ENCODE measurements around the gene CENPL.

The CENPL gene

GRCh38 chr1:173768827-173769226 is 55.9 kb downstream of the CENPL start:
- CTCF ChIA-PET = no interaction called here
- peaks cover 6 to 9% of the 10 kb centered on the region in 2 experiments for H3K36me3 ChIP-seq (ENCODE audit: control insufficient read depth in 2 of 2, insufficient read depth in 1 of 2, low read length in 2 of 2)
- no peaks in the 10 kb centered on the region for H3K9me3 ChIP-seq (ENCODE audit: control insufficient read depth, insufficient read depth, low read depth, low read length)
- H3K4me1 ChIP-seq (ENCODE audit: control insufficient read depth, insufficient read depth, low read length) = no peaks in the 10 kb centered on the region
- POLR2A ChIA-PET = no interaction called here
- no peak for TF ChIP-seq ZNF138 (tag by site-specific recombination; IDR thresholded peaks at IDR 0.05; ENCODE audit: borderline replicate concordance)
- TF ChIP-seq IKZF3 (tag by site-specific recombination; IDR thresholded peaks at IDR 0.05) = no peak
- no peak for TF ChIP-seq ZNF223 (tag by site-specific recombination; IDR thresholded peaks at IDR 0.05)
- no peak for TF ChIP-seq RBAK (tag by site-specific recombination; IDR thresholded peaks at IDR 0.05)
- no peak for TF ChIP-seq FEZF1 (tag by site-specific recombination; IDR thresholded peaks at IDR 0.05)
- no peak for TF ChIP-seq ZNF10 (tag by site-specific recombination; IDR thresholded peaks at IDR 0.05)
- no peak for TF ChIP-seq REPIN1 (tag by site-specific recombination; IDR thresholded peaks at IDR 0.05; ENCODE audit: low read depth)
- TF ChIP-seq ZNF24 (tag by site-specific recombination; IDR thresholded peaks at IDR 0.05) = no peak
- no peak for TF ChIP-seq ZNF521 (tag by site-specific recombination; IDR thresholded peaks at IDR 0.05)
- TF ChIP-seq SP2 (tag by site-specific recombination; IDR thresholded peaks at IDR 0.05) = no peak
- TF ChIP-seq ZNF449 (tag by site-specific recombination; IDR thresholded peaks at IDR 0.05) = no peak
- TF ChIP-seq HIC1 (tag by site-specific recombination; IDR thresholded peaks at IDR 0.05) = no peak
- no peak for TF ChIP-seq SP7 (tag by site-specific recombination; IDR thresholded peaks at IDR 0.05)
- TF ChIP-seq GLI4 (tag by site-specific recombination; IDR thresholded peaks at IDR 0.05) = no peak
- no peak for TF ChIP-seq ZNF791 (tag by site-specific recombination; IDR thresholded peaks at IDR 0.05)
- TF ChIP-seq BCL11A (tag by site-specific recombination; IDR thresholded peaks at IDR 0.05; ENCODE audit: low read depth) = no peak
- no peak overlapping the region for H3K27ac ChIP-seq (ENCODE audit: extremely low read depth, low read depth, low read length)
- H3K4me3 ChIP-seq (ENCODE audit: low read depth, low read length) = no peak overlapping the region

- Histone ChIP-seq H3K4me1 (ENCODE audit: control insufficient read depth, insufficient read depth, low read length) (no peaks in the 10 kb centered on the region), H3K36me3 (ENCODE audit: control insufficient read depth in 2 of 2, insufficient read depth in 1 of 2, low read length in 2 of 2) (peaks cover 6 to 9% of the 10 kb centered on the region in 2 experiments), H3K27ac (ENCODE audit: extremely low read depth, low read depth, low read length) (no peak overlapping the region), H3K4me3 (ENCODE audit: low read depth, low read length) (no peak overlapping the region), H3K9me3 (ENCODE audit: control insufficient read depth, insufficient read depth, low read depth, low read length) (no peaks in the 10 kb centered on the region)
- POLR2A ChIA-PET = no interaction called here
- CTCF ChIA-PET = no interaction called here
- TF ChIP-seq ZNF354C (tag by site-specific recombination; IDR thresholded peaks at IDR 0.05; ENCODE audit: borderline replicate concordance, low read depth) = no peak
- no peak for TF ChIP-seq ZNF488 (tag by site-specific recombination; IDR thresholded peaks at IDR 0.05)
- no peak for TF ChIP-seq ZNF449 (tag by site-specific recombination; IDR thresholded peaks at IDR 0.05)
- TF ChIP-seq ZNF394 (tag by site-specific recombination; IDR thresholded peaks at IDR 0.05; ENCODE audit: borderline replicate concordance) = no peak
- no peak for TF ChIP-seq GLIS1 (tag by site-specific recombination; IDR thresholded peaks at IDR 0.05)
- TF ChIP-seq ZSCAN18 (tag by site-specific recombination; IDR thresholded peaks at IDR 0.05) = no peak
- no peak for TF ChIP-seq ZNF16 (tag by site-specific recombination; IDR thresholded peaks at IDR 0.05; ENCODE audit: low read depth)
- TF ChIP-seq ZNF335 (tag by site-specific recombination; conservative IDR thresholded peaks at IDR 0.05) = no peak
- no peak for TF ChIP-seq ZNF148 (tag by site-specific recombination; IDR thresholded peaks at IDR 0.05; ENCODE audit: borderline replicate concordance)
- no peak for TF ChIP-seq ZNF654 (tag by site-specific recombination; IDR thresholded peaks at IDR 0.05; ENCODE audit: low read depth)
- TF ChIP-seq ZNF350 (tag by site-specific recombination; IDR thresholded peaks at IDR 0.05) = no peak
- no peak for TF ChIP-seq ZFP3 (tag by site-specific recombination; IDR thresholded peaks at IDR 0.05; ENCODE audit: low read depth)
These were observed 56.5 kb downstream of the CENPL start for GRCh38 chr1:173768206-173768605.

Measured in HEK293 (cell line).